SK-N-MC (cell line): ENCODE results near the gene ANKFN1.

Experiments
- EZH2 ChIP-seq: fragments of 200-600 bp; sonication (generic); IDR thresholded peaks from one replicate; pipeline ENCODE4 v1.6.1; 2017; ENCODE audit warnings: antibody characterized with exemption
- POLR2AphosphoS5 ChIP-seq: IDR thresholded peaks from 2 replicates; pipeline ENCODE4 v1.6.1; 2012; ENCODE audit warnings: mild to moderate bottlenecking, low read depth, low read length, borderline replicate concordance

GRCh38 chr17:56441308-56441707 lies 288.0 kb downstream of the ANKFN1 start:
- TF ChIP-seq EZH2 = no peak
- no peak for TF ChIP-seq POLR2AphosphoS5
